GM19043 (cell line): ENCODE results near the gene SV2C.

Experiments used
- ATAC-seq: cut with Tn5 transposase; IDR thresholded peaks from one replicate; pipeline ENCODE4 v1.9.1; 2021; ENCODE audit warnings: low read depth; ENCODE audit not compliant: unreplicated experiment

Gene SV2C

DNA sequence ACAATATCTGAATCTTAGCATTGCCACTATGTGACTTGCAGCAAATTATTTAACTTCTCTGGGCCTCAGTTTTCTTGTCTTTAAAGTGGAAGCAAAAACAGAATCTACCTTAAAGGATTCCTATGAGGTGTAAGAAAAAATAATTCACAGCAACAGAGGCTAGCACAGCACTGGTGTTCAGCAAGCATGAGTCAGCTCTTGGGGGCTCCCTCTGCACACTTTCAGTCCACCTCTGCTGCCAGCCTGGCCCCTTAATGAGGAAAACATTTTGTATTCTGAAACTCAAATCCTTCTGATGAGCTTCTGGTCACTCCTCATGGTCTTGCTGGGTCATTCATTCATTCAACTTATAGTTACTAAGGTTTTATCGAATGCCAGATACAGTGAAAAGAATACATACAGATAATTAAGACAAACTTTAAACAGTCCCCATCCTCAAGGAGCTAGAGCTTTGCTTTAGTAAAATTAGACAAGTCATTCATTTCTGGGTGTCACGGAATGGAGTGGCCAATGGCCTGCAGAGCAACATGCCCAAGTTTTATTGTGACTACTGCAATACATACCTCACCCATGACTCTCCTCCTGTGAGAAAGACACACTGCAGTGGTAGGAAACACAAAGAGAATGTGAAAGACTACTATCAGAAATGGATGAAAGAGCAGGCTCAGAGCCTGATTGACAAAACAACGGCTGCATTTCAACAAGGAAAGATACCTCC is 293.1 kb downstream of the SV2C start:
- no peak for ATAC-seq

DNA sequence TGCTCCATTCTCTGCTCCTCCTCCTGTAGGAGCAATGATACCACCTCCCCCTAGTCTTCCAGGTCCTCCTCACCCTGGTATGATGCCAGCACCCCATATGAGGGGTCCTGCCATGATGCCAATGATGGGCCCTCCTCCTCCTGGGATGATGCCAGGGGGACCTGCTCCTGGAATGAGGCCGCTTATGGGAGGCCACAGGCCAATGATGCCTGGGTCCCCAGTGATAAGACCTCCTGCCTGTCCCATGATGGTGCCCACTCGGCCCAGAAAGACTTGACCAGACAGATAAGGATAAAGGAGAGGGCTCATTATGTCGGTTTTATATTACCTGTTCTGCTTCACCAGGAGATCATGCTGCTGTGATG is 293.7 kb downstream of the SV2C start:
- no peak for ATAC-seq

DNA sequence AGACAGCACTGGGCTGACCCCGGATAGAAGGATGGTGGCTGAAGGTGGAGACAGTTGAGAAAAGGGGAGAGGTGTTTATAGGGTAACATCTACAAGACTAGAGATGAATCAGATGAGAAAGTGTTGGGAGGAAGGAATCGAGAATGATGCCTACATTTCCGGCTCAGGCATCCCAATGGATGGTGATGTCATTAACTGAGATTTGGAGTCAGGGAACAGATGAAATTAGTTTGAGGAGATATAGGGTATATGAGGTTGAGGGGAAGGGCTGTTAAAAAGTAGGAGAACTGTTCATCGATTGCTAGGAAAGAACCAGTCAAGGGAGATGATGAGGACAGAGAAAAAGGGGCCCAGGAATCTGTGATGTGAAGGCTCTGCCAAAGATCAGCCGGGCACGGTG is 295.2 kb downstream of the SV2C start:
- ATAC-seq: no peak

DNA sequence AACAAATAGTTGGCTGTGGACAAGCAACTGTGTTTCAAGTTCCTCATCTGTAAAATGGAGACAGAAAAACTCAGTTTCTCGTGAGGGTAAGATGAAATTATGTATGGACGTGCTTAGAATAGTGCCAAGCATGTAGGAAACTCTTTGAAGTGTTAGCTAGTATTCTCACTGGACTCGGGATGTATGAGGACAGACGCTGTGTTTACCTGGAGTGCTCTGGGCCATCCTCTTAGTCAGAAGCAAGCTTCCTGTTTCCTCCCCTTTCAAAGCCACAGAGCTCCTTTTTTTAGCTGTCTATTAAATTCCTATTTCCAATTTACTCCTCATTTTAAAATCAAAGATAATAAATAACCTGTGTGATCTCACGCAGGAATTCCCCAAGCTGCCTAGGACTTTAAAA is 296.1 kb downstream of the SV2C start:
- ATAC-seq: no peak

DNA sequence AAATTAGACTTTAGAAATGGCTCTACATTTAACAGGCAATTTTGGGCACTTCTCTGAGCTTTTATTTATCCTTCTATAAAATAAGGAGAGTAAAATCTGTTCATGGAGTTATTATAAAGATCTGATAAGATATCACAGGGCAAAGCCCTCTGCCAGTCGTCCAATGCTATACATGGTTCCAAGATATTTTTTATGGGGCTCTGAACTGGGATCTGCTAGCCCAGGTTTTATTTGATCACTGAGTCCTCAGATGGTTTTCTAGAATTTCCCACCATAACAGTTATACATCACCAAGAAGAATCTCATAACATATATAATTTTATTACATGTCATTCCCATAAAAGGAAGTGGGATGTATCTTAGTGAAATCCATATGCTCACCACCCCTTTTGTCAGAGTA is 296.7 kb downstream of the SV2C start:
- no peak for ATAC-seq

DNA sequence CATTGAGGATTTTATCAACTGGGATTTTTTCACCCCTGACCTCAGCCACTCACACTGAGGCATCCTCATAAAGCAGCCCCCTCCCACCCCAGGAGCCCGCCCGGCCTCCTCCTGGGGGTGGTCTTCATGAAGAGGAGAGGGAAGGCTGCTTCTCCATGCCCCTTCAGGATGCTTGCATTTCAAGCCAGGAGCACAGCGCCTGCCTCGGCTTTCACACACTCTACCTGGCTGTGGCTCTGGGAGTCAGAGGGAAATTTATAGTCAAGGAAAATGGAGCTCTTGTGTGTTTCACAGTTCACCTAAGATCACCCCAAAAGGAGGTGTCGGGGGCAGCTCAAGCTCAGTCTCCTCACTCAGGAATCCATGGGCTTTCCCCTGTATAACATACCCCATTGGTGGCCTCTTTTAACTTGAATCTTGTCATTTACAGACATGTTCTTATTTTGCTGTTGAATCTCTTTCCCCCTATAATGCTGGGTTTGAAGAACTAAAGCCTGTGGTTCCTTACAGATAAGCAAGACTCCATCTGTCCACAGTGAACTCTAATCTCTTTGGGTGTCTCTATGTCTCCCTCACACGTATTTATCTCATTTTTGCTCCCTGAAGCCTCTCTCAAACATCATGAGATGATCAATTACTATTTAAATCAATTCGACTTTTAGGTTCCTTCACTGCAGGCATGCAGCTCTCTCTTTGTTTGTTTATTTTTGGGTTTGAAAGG is 297.3 kb downstream of the SV2C start:
- ATAC-seq: no peak

DNA sequence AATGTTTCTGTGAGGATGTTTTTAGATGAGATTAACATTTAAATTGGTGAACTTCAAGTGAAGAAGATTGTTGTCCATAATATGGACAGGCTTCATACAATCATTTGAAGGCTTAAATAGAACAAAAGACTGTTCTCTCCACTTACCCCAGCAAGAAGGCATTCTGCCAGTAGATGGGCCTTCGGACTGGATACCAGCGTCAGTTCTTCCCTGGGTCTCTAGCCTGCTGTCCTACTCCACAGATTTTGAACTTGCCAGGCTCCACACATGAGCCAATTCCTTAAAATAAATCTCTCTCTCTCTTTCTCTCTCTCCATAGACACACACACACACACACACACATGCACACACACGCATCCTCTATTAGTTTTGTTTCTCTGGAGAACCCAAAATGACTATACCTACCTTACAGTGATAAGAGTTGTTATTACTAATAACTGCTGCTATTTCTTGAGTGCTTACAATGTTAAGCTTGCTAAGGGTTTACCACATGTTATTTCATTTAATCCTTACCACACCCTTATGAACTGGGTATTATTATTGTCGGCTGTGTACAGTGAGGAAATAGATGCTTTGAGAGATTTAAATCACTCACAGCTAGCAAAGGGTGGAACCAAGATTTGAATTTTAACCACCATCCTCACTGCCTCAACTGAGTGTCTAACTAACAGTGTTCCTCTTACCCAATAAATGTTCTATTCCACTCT is 300.1 kb downstream of the SV2C start:
- no peak for ATAC-seq

DNA sequence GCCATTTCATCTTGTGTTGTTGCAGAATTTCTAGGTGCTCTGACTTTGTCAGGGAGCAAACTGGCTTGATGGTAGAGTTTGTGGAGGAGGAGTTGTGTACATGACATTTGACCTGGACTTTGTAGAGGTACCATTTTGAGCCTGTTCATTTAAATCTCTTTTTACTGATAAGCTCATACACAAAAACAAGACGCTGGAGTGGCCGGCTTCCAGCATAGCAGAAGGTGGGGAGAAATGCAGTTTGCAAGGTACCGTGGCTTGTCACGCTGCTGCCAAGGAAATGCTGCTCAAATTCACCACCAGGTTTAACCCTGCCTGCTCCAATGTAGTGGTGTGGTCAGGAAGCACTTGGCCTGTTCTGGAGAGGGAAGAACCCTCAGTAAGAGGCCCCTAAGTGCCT is 301.0 kb downstream of the SV2C start:
- ATAC-seq: no peak

DNA sequence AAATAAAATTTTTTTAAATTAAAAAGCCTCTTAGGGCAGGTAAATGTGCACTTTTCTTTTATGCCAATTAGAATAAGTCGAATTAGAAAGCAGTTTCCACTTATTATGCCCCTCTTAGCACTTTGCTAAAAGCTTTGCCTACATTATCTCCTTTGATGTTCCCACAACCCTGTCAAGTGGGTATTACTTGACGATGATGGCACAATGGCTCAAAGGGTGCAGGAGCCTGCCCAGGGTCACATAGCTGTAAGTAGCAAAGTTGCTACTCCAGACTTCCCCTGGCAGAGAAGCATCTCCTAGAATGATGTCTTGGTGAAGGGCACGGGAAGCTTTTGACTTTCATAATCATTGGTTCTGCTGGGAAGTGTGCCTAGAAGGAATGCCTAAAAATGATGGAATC is 301.5 kb downstream of the SV2C start:
- no peak for ATAC-seq

DNA sequence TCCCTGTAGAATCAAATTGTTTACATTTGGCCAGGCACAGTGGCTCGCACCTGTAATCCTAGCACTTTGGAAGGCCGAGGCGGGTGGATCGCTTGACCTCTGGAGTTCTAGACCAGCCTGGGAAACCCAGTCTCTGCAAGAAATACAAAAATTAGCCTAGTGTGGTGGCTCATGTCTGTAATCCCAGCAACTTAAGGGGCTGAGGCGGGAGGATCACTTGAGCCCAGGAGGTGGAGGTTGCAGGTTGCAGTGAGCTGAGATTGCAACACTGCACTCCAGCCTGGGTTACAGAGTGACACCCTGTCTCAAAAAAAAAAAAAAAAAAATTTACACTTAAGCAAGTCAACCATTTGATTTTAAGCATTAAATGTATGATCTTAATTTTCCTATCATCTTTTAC is 302.4 kb downstream of the SV2C start:
- ATAC-seq: no peak

DNA sequence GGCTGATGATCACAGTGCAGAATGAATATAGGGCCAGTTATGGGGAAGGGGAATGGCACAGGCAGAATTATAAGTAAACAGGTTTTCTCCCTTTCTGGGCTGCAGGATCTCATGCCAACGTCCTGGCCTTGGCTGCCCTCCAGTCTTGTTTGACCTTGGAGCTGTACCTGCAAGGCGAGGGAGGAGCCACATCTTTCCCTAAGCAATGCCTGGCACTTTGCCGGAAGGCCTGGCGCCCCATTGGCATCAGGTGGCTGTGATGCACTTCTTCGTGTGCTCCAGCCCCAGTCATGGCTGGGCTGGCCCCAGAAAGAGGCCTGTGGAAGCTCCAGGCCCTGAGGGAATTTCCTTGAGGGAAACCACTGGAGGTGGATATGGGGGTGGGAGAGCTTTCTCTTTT is 303.2 kb downstream of the SV2C start:
- ATAC-seq: no peak

DNA sequence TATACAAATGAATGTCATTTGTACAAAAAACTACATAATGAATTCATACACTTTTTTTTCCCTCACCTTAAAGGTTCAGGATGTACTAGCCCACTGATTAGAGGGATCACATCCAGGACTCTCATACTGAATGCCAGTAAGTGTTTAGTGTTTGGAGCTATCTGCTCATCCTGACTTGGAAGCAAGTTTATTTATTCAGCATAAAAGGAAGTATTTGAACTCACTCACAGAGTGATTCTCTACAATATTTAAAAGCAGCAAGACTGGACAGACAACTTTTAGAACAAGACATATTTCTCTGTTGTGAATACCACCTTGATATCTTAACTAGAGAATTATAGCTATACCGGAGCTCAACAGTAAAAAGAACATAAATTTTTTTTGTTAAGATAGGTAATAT is 305.1 kb downstream of the SV2C start:
- ATAC-seq: no peak

DNA sequence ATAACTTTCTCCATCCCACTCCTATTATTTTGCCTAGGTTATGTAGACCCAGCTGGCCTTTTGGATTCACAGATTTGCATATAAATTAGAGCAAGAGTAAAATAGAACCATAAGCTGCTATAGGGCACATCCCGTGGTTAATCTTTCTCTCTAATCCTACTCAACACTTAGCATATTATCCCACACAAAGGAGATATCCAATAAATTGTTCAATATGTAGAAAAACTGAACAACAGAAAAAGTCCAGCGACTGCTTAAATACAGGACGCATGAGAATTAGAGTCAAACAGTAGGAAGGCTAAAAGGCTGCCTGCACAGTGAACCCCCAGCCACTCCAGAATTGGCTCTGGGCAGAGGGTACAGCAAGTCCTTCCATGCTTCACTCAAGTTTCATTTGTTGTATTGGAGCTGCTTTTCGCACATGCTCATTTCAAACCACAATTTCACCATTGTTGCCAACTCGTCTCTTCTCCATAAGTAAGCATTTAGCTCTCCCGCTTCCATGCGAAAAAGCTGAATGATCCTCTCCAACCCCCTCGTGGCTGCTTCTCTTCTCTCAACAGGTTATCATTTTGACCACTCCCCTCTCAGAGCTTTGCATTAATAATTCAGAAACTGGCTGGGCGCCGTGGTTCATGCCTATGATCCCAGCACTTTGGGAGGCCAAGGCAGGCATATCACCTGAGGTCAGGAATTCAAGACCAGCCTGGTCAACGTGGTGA is 305.8 kb downstream of the SV2C start:
- no peak for ATAC-seq

DNA sequence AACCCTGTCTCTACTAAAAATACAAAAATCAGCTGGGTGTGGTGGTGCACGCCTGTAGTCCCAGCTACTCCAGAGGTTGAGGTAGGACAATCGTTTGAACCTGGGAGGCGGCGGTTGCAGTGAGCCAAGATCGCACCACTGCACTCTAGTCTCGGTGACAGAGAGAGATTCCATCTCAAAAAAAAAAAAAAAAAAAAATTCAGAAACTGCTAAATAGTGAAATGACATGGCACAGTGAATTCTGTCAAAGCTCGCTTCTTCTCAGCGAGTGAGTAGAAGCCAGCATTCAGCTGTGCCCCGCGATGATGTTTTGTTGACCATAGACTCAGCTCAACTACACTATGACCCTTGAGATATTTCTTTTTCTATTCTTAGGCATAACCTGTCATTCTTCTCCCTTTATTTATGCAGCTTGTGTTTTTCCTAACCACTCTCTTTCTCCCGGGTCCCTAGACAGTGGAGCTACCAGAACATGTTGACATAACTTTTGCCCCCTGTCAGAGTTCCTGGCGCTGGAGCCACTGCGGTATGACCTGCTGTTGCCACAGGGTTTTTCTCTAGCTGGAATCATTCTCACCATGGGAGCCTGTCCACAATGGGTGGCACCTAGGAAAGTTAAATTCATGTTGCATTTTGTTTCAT is 306.5 kb downstream of the SV2C start:
- ATAC-seq: no peak

DNA sequence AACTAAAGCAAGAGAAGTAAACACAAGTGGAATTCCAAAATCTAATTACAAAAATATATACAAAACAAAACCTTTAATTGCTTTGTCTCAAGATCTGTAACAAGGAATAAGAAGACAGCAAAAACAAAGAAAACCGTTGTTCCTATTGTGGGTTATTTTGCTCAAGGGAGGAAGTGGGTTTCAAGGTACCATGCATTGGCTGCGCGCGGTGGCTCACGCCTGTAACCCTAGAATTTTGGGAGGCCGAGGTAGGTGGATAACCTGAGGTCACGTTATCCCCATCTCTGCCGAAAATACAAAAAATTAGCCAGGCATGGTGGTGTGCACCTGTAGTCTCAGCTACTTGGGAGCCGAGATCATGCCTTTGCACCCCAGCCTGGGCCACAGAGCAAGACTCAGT is 307.8 kb downstream of the SV2C start:
- ATAC-seq: no peak

DNA sequence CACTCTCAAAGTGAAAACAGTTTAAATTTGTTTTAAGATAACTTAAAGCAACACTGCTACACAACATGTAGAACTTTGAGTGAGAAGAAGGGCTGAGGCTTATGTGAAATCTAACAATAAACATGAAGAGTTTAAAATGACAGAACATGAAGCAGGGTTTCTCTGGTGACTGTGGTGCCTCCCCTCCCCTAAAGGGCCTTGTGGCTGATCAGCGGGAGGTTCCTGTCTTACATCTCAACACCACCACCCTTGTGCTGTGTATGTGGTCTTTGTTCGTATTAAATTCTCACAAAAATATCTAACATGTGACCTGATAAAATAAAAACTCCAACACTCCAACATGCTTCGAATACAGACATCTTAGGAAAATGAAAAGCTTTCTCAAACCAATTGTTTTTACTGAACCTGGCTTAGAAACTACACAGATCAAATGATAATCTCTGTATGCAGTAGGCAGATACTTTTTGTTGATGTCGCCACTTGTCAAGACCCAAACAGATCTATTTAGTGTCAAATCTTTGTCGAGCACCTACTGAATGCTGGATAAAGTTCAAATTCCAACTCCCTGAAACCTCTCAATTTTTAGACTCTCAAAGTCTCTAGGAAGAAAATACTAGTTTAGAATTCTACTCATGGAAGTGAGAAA is 310.0 kb downstream of the SV2C start:
- ATAC-seq: no peak

DNA sequence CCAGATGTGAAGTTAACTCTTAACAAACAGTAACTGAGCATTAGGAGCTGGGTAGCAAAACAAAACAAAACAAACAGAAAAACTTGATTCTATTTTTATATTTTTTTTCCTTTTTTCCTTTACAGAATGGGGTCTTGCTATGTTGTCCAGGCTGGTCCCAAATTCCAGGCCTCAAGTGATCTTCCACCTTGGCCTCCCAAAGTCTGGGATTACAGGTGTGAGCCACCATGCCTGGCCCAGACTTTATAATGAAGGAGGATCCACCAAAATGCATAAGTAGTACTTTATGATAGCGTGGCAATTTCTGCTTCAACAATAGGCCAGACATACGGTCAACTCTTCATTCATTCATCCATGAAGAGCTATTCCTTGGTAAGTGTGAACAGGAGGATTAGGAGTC is 314.0 kb downstream of the SV2C start:
- no peak for ATAC-seq

DNA sequence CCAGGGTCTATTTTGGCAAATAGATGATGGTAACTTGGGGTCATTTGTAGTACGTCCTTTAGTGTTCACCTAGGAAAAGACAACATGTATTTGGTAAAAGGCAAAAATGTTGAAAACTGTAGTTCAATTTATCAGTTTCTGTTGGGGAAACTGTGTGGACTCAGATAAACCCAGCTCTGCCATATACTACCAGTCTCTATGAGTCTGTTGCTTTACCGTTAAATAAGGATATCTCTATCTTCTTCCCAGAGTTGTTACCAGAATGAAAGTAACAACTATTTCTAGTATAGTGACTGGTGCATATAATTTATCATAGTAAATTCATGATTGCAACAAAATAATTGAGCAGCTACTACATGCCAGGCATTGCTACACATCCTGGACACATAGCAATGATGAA is 316.1 kb downstream of the SV2C start:
- ATAC-seq: no peak

DNA sequence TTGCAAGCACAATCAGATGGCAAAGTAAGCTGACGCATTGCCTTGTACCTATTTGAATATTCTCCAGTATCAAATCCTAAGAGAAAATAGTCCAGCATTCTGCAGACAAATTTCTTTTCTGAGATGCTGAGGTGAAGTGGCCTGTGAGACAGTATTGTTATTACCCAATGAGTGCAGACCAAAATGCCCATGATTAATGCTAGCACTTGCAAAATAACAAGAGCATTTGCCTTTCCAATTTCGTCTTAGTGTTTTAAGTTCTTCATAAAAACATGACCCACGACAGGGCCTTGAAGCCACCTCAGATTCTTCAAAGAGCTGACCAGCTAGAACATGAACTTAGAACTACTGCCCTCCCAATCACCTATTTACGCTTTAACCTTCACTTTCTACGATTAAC is 317.3 kb downstream of the SV2C start:
- ATAC-seq: no peak

DNA sequence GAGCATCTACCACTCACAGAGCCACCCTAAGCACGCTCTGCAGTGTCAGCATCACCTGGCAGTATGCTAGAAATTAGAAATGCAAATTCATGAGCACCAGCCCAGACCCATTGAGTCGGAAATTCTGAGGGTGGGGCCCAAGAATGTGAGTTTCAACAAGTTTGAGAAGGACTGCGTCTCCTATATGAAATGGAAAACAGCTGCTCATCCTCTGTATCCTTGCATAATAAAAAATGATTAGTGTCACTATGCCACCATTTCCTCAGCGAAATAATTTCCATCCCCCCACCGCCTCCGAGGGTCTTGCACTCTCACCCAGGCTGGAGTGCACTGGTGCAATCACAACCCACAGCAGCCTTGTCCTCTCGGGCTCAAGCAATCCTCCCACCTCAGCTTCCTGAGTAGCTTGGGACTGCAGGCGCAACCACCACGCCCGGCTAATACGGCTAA is 318.6 kb downstream of the SV2C start:
- peak; percentile 22 for ATAC-seq
